GM18526 (cell line): ENCODE data around the gene UROD.

ENCODE experiments used
- POLR2A ChIP-seq: IDR thresholded peaks from 3 replicates; pipeline ENCODE4 v1.6.1; 2011; ENCODE audit not compliant: insufficient read length; ENCODE audit errors: extremely low read depth

The UROD gene

DNA sequence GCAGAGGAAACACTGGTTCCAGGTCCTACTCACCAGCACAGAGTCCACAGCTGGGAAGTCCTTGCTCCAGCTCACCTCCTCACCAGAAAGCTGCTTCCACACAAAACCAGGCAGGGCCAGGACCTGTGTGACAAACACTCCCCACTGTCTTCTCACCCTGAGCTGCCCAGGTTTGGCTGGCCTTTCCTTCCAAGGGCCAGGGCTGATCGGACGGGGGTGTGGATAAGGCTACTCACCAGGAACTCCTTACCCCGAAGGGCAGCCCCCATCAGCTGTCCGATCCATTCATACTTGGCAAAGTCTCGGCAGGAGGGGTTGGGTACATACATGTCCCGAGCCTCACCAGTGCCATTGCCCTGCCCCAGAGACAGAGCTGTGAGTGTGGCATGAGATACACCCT, 6.3 kb upstream of the UROD start:
- TF ChIP-seq POLR2A: no peak

DNA sequence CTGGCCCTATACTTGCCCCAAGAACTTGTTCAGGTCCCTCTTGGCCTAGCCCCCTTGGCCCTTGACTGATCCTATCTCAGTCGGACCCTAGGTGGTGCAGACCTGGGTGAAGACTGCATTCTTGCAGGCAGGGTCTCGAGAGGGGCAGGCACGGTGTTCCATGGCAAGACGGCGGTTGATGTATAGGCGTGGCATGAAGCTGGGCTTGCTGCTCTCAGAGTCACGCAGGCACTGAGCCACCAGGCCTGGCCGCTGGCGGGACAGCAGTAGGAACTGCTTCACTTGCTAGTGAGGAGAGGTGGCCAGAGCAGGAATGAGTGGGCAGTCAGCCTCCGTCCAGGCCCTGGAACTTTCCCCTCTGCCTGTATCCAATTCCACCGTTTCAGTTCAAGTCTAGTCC, 4.7 kb upstream of the UROD start:
- TF ChIP-seq POLR2A: no peak

DNA sequence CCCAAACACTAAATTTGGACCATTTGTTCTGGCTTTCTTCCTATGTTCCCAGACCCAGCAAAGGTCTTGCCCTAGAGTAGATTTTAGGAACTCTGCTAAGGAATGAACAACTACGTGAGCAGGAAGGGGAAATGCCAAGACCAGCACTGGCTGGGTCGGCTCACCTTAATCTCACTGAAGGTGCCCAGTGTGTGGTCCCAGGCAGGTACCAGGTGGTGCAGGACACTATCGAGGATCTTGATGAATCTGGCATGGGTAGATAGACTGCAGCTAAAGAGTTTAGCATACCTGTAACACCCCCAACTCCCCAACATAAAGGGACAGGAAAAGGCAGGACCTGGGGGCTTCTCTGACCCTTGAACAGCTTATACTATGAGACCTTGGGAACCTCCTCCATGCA, 4.0 kb upstream of the UROD start:
- no peak for TF ChIP-seq POLR2A

DNA sequence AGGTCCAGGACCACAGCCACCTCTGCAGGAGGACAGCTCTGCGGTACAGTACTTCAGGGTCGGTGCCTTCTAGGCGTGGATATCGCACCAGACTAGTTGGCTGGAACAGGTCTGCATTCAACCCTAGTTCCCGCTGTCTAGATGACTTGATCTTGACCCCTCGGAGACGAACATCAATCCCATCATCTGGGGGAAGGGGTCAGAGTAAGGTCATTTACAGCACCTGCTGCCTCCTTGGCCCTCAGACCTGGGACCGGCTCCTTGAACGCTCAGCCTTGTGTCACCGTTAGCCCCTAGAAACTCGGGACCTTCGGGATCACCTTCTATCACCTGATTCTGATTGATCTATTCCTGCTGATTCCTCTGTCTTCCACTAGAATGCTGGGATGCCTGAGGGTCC, 3.5 kb upstream of the UROD start:
- no peak for TF ChIP-seq POLR2A

DNA sequence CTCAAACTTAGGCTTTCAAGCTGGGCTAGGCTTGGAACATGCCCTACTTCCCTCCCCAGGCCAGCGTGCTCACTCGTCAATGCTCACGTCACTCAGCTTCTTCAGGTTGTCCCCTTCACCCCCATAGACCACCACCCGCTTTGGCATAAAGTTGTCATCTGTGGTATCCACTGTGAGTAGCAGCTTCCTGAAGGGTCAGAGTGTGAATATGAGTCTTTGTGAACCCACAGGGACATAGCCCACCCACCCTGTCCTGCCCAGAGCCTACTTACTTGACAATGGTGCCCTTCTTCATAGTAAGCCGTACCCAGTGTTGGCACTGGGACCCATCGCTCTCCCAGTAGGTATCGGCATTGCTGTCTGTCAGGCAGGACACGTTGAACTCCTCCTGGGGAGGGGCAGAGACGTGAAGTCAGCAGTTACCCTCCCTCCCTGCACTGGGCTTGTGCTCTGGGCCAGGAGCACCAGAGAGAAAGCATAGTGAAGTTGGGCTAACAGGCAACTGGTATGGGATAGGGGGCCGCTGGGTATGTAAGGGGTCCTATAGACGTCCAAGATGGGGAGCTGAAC, 2.7 kb upstream of the UROD start:
- no peak for TF ChIP-seq POLR2A

DNA sequence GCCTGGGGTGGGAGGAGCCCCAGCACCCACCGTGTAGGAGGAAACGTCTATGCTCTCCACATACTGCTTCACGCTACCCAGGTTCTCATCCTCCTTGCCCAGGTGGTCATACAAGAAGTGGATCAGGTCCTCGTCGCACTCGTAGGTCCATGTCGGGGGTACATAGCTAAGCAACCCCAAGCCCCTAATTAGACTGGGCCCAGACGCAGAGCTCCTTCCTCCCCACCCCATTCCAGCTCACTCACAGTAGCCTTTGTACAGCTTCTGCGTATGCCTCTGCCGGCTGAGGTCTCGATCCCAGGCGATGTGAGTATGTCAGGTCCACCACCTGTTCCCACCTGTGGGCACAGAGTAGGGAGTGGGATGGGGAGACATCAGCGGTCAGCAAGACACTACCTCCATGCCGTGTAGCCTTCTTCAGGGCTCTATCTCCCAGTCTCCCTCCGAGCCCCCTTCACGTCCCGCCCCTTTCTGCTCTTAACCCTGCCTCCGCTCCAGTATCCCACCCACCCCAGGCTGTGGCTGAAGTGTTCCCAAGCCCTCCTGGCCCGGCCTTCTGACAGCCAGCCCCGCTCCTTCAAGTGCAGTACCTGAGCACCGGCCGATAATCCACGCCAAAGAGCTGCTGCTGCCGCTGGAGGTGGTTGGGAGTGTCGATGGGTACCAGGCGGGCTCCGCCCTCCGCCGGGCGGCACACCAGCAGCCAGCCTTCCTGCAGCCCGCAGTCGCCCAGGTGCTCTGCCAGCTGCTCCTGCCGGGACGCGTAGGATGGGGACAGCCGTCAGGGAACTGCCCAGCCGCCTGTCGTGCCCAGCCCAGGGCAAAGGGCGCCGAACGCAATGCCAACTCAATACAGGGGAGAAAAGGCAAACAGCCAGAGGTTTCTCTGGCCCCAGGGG, 1.8 kb upstream of the UROD start:
- TF ChIP-seq POLR2A: no peak

DNA sequence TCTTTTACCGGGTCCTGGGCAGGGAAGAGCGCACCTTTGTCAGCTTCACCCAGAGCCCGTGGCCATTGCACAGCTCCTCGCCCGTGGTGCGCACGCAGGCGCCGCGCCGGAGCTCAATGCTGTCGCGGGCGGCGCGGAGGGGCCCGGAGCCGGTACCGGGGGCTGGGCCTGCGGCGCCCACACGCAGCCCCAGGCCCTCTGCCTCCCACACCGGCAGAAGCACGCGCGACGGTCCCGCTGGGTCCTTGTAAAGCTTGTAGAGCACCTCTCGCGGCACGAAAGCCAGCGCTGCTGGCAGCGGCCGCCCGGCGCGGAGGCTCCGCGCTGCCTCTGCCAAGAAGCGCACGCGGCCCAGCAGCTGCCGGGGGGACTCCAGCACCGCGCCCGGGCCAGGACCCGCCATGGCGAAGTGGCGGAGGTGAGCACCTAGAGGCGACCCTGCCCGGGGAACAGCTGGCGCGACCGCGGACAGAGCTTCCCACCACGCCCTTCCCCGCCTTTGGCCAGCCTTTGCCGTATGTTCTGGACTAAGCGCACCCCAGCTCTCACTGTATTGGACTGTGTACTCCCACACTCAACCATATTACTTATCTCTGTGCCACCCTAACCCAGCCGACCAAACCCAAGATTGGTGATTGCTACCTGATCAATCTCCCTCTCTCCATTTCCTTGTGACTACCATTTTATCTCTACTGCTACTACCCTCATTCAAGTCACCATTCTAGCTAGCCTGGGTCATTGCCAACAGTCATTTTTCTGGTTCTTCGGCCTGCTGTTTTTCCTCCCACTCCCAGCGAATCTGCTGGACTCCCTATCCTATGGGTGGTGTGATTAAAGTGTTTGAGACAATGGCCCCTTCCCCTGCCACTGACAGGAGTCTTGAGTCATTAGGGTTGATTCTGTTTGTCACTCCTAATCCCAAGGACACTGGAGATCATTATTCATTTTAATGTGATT, 921 bp upstream of the UROD start, which contains the start of gene HECTD3:
Gene HECTD3 (minus strand): TSS at position 470 of the 957 bp plus-strand sequence. CDS start 67 bp downstream, at position 403.
- TF ChIP-seq POLR2A: peak; percentile 62

DNA sequence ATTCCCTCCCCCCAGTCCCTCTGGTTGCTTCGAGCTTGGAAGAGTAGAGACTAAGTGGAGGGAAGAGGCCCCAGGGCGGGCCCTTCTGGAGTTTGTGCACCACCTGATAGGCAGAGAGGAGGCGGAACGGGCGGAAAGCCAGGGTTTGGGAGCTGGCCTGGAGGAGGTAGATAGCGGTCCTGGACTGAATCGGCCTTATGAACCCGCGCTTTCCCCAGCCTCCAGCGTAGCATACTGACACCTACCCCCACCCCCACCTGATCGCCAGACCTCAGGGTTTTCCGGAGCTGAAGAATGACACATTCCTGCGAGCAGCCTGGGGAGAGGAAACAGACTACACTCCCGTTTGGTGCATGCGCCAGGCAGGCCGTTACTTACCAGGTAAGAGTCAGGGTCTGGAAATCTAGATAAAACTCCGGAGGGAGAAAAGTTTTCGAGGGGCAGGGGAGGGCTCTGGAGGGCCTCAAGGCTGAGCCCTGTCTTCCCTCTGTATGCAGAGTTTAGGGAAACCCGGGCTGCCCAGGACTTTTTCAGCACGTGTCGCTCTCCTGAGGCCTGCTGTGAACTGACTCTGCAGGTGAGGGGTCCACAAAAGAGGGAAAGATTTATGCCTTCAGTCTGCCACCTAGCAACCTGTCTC, 705 bp downstream of the UROD start:
- TF ChIP-seq POLR2A: no peak

DNA sequence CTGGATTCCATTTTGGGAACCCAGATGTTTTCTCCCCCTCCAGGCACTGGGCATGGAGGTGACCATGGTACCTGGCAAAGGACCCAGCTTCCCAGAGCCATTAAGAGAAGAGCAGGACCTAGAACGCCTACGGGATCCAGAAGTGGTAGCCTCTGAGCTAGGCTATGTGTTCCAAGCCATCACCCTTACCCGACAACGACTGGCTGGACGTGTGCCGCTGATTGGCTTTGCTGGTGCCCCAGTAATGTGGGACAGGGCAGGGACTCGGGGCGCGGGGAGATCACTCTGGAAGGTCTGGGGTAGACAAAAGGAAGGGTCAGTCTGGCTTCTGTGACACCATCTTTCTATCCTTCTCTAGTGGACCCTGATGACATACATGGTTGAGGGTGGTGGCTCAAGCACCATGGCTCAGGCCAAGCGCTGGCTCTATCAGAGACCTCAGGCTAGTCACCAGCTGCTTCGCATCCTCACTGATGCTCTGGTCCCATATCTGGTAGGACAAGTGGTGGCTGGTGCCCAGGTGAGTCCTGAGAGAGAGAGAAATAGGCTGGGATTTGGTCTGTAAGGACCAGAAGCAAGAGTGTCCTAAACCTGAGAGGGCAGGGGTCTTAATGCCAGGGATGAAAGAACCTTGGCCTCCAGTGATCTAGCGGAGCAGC, 1.6 kb downstream of the UROD start:
- TF ChIP-seq POLR2A: no peak

DNA sequence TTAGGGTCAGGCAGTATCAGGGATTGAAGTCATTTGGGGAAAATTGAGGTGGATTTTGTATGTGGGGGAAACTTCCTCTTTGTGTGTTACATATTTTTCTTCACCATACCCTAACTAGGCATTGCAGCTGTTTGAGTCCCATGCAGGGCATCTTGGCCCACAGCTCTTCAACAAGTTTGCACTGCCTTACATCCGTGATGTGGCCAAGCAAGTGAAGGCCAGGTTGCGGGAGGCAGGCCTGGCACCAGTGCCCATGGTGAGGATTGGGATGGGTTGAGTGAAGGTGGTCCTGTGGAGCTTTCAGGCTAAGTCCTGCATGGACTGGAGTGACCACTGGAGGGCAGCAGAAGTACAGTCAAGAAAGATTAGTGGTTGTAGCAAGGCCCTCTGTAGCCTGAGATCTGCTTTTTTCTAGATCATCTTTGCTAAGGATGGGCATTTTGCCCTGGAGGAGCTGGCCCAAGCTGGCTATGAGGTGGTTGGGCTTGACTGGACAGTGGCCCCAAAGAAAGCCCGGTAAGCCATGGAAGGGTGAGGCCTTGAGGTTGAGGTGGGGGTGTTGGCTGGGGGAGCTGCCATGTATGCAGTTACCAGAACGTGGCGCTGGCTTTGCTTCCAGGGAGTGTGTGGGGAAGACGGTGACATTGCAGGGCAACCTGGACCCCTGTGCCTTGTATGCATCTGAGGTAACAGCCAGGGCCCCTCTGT, 2.4 kb downstream of the UROD start:
- no peak for TF ChIP-seq POLR2A

DNA sequence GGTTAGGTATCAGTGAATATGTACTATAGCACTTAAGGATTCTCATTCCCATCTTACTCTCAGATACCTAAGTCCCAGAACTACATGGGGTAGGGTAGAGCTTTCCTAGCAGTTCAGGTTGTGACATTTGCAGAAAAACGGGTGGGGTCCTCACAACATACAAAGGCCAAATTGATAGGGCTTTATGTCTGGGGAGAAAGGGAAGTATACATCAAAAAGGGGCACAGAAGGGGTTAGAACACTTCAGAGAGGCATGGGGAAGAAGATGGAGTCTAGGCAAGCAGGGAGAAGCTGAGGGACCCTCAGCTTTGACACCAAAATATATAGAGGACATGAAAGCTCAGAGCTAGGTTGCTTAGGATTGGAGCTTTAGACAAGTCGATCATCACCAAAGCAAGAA, 3.6 kb downstream of the UROD start:
- no peak for TF ChIP-seq POLR2A

DNA sequence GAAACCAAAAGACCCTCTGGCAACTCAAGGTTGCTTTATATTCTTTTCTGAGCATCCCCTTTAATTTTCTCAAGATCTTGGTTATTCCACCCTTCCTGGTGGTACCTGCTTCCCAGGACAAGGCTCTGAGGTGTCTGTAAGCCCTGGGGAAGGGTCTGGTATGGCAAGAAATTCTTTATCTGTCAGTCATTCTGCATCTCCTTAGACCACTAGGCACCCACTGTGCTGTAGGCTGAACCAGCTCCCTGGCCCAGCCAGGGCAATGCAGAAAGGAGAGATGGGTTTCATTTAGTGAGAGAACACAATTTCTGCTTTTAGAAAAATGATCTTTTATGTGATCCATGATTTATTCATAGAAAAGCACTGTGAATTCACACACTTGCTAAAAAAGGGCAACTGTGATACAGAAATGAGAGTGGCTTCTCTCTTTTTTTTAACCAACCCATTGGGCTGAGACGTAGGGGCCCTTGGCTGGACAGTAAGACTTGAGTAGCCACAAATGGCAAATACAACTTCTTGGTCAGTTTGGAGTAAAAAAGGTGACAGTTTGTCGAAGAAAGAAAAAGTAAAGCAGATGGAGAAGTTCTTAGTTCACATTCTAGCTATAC, 4.1 kb downstream of the UROD start:
- no peak for TF ChIP-seq POLR2A

DNA sequence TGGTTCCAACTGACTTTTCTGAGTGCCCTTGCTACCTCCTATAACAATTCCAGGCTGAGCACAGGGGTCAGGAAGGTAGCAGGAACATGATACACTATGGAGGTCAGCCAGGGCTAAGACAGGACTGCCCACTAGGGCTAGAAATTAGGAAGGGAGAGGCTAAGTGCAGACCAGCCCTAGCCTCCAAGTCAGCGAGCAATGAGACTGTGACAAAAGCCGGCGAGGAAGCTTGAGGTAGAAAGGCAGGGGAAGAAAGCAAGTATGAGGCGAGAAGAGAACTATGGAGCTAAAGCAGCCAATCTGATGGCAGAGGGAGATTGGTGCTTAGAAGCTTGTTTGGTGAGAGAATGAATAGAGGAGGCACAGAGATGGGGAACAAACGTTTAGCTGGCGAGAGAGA, 4.7 kb downstream of the UROD start:
- TF ChIP-seq POLR2A: no peak
